Coronary artery (tissue), 2 donors: ENCODE results near the gene COPB1.

ENCODE experiments used
- DNase-seq: peaks from one replicate; pipeline ENCODE4 v3.0.0-alpha.2; 2017; ENCODE audit warnings: low spot score
- H3K27ac ChIP-seq, 2 donors: fragments of 200-600 bp; sonication (generic); one replicate each; pipeline ENCODE4 v1.5.1; 2016 to 2019
- H3K4me3 ChIP-seq: fragments of 200-600 bp; sonication (generic); 2 replicates; pipeline ENCODE4 v1.5.1; 2016; ENCODE audit warnings: mild to moderate bottlenecking, moderate library complexity
- CTCF ChIP-seq: fragments of 200-600 bp; sonication (generic); IDR thresholded peaks from one replicate; pipeline ENCODE4 v1.5.1; 2019; ENCODE audit warnings: antibody characterized with exemption

The COPB1 gene

GRCh38 chr11:14413307-14414069 lies 86.1 kb downstream of the COPB1 start:
- TF ChIP-seq CTCF, result no peak
- Histone ChIP-seq H3K27ac (peak overlapping the region; percentile 4 to 71), H3K4me3 (no peak overlapping the region)
- no peak for DNase-seq

GRCh38 chr11:14411818-14412217 lies 87.8 kb downstream of the COPB1 start:
- no peak overlapping the region for H3K4me3 ChIP-seq
- H3K27ac ChIP-seq, result peak overlapping the region in 1 of 2 donors; percentile 42
- no peak for DNase-seq
- TF ChIP-seq CTCF, result no peak

- H3K27ac ChIP-seq, result no peak overlapping the region
- no peak overlapping the region for H3K4me3 ChIP-seq
- DNase-seq, result no peak
- TF ChIP-seq CTCF, result no peak
These were observed 89.7 kb downstream of the COPB1 start for GRCh38 chr11:14409891-14410290.

- TF ChIP-seq CTCF, result no peak
- Histone ChIP-seq H3K4me3 (no peak overlapping the region), H3K27ac (no peak overlapping the region)
- DNase-seq, result no peak
These were observed 91.0 kb downstream of the COPB1 start for GRCh38 chr11:14408612-14409011.
